ENCODE results near the gene PRSS3.
"Not testable (repeated sequence)": the region's sequence is repeated elsewhere in the genome, so short reads cannot be mapped to it uniquely, and the experiment has no call there.

The PRSS3 gene

DNA sequence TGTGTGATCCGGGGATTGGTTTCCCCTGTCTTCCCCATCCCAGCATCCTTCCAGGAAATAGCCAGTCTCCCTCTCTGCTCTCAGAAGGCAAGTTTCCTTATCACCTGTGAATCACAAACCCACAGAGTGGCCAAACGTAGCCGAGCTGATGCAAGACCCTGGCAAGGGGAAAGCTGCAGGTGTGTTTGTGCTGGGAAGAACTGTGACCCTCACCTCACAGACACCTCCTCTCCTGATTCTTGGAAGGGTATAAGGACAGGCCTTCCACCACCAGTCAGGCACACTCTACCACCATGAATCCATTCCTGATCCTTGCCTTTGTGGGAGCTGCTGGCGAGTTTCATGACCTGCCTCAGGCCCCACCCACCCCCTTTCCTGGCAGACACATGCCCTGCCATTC, at the start of gene PRSS3:
TSS of gene PRSS3 (plus strand) at position 281 of the 400 bp plus-strand sequence. CDS start at position 294, 13 bp downstream.
- DNase-seq (ENCODE audit: low read depth in 2 of 2, low spot score in 1 of 2), result no peak

DNA sequence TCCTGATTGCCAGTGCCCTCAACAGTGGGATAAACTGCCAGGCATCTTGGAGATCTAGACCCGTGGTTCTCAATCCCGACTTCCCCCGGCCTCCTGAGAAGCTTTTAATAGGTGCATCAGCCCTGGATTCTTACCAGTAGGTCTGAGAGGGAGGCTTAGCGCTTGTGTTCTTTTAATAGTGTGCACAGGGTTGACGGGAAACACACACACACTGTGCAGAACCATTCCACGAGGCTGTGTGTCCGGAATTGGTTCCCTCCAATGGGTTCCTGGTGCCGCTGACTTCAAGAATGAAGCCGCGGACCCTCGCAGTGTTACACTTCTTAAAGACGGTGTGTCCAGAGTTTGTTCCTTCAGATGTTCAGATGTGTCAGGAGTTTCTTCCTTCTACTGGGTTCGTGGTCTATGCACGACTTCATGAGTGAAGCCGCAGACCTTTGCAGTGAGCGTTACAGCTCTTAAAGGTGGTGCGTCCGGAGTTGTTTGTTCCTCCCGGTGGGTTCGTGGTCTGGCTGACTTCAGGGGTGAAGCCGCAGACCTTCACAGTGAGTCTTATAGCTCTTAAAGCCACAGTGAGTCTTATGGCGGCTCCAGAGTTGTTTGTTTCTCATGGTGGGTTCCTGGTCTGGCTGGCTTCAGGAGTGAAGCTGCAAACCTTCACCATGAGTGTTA, 46.6 kb upstream of the PRSS3 start:
- peak; percentile 9 to 12 for DNase-seq (ENCODE audit: low read depth in 2 of 2, low spot score in 1 of 2)

DNA sequence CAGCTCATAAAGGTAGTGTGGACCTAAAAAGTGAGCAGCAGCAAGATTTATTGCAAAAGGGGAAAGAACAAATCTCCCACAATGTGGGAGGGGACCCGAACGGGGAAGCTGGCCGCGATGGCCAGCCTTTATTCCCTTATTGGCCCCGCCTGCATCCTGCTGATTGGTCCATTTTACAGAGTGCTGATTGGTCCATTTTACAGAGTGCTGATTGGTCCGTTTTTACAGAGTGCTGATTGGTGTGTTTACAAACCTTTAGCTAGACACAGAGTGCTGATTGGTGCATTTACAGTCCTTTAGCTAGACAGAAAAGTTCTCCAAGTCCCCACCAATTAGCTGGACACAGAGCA, 46.1 kb upstream of the PRSS3 start:
- DNase-seq (ENCODE audit: low read depth in 2 of 2, low spot score in 1 of 2), result not testable (repeated sequence)

DNA sequence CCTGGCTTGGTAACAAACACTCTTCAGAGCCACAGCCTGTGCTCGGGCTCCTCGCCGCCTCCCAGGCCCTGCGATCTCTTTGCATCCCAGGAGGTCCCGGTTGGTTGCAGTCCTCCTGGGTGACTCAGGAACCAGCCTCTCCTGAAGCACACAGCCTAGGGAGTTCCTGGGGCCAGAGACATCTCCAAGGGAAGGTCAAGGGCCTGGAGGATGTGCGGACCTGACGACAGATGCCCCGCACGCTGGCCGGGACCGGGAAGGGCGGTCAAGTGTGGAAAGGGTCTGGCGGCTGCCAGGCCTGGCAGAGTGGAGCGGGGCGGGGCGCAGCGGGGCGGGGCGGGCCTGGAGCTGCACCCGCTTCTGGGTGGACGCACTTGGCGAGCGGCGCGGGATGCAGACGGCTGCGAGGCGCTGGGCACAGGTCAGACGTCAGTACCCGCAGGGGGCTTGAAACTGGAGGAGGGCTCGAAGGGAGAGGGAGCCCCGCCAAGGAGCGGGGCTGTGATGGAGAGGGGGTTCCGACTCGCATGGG, 45.0 kb upstream of the PRSS3 start:
- no peak for DNase-seq (ENCODE audit: low read depth in 2 of 2, low spot score in 1 of 2)

DNA sequence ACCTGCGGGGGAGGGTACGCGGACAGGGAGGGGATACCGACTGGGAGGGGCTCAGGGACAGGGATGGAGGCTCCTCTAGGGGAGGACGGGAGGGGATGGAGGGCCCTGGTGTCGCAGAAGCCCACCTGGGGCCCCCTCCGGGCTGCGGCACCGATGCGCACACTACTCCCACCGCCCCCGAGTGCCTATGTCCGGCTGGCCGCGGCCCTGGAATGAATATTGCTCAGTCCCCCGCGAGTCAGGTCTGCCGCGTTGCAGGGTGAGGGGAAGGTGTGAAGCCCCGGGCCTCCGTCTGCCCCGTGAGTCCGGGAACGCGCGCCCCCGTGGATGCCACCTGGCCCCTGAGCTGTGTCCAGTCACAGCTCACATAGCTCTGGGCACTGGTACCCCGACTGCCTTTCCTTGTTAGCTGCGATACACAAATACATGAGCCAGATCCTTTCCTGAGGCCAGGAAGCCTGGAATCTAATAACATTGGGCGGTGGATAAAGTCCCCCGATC, 44.5 kb upstream of the PRSS3 start:
- DNase-seq (ENCODE audit: low read depth in 2 of 2, low spot score in 1 of 2), result no peak

DNA sequence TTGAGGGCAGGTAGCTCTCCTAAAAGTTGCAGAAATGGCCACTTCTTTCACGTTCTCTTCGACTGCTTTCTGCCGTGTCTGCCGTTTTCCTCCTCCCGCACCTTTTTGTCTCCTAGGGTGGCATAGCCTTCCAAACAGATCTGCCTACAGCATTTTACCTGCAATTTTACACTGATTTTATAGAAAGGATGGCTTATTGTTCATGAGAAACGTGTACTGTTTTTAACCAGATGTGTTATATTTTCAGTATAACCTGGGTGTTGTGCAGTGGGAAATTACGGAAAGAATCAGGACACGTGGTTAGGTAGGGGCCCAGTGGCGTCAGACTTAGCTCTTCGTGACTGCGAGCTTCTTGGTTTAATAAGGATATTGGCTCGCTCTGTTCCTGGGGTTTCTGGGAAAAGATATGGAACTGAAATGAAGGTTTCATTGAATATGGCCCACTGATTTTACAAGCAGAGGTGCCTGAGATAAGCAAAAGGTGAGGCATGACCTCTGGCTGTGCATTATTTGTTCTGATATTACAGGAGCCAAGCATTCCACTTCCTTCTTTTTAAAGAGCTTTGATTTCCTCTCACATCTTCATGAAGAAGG, 43.7 kb upstream of the PRSS3 start:
- no peak for DNase-seq (ENCODE audit: low read depth in 2 of 2, low spot score in 1 of 2)

DNA sequence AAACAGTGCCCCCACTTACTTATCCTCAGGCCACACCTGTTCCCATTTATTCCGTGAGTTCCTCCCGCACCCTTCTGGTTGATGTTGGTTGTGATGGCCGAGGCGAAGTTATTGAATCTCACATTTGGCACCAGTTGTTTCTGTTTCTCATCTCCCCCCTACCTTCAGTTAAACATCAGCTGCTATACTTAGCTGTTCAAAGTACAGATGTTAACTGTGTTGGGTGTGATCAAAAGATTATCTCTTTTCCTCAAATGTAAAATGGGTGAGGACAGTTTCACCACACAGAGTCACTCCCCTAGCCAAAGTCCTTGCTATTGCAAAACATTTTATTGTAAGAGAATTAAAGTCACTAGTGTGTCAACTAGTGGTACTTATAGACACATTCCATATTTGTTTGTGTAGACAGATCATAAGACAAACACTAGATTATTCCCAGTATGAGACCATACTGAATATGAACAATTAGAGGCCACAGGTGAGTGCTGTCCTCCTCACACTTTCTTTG, 43.2 kb upstream of the PRSS3 start:
- no peak for DNase-seq (ENCODE audit: low read depth in 2 of 2, low spot score in 1 of 2)

DNA sequence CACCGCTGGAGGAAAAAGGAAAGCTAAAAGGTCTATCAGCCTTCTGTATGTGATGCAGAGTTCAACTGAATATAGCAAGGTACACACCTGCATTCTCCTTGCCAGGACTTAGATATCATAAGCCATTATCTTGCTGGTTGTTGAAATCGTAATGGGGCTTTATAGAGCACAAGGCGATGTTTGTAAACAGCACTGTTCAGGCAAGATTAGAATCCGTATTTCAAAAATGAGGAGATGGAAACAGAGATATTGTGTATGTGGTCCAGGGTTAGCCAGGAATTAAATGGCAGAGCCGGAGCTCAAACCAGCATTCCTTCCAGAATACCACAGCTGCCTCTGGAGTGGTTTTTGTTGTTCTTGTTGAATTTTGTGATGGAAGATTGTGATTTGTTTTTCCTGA, 42.6 kb upstream of the PRSS3 start:
- not testable (repeated sequence) for DNase-seq (ENCODE audit: low read depth in 2 of 2, low spot score in 1 of 2)

DNA sequence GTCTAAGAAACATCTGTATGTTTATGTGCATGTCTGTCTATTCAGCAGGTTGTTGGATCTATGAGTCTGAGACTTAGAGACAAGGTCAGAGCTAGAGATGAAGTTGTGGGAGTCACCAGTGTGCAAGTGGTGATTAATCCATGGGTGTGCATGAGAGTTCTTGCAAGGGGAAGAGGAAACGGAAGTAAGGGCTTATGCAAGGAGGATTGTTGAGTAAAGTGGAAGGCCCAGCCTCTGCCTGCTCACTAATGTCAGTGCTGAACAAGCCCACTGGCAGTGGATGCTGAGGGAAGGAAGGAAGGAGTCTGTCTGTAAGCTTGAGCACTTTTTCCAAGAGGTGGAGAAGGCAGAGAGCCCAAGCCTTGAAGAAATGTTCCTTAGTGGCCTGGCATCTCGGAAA, 35.7 kb upstream of the PRSS3 start:
- not testable (repeated sequence) for DNase-seq (ENCODE audit: low read depth in 2 of 2, low spot score in 1 of 2)

DNA sequence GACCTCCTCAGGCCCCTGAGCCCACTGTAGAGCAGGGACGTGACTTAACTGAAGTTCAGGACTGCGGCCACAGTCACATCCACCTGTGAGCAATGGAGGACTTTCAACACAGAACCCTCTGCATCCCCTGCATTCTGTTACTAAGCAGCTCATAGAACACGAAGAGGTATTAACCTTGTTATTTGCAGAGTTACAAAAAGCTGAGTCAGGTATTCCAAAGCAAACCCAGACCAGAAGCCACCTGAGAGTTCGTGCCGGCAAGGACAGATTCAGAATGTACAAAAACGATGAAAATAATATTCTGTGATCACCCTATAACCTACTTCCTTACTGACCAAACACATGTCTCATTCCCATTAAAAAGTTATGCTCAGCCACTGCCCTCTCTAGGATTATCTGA, 33.0 kb upstream of the PRSS3 start:
- no peak for DNase-seq (ENCODE audit: low read depth in 2 of 2, low spot score in 1 of 2)

DNA sequence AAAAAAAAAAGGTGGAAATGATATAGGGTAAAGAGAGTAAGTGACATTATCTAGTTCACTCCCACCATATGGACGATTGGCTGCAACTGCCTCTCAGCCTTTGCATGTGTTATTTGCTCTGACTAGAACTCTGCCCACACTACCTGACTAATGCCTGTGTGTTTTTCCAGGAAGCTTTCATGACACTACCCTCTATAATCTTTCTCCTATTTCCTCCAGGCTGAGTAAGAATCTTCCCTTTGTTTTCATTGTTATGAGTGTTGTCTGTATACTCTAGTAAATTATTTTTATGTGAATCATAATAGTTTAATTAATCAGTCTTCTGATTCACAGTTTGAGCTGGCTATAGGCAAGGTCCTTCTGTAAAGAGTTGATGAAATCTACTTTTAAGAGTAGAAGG, 31.7 kb upstream of the PRSS3 start:
- DNase-seq (ENCODE audit: low read depth in 2 of 2, low spot score in 1 of 2), result not testable (repeated sequence)

DNA sequence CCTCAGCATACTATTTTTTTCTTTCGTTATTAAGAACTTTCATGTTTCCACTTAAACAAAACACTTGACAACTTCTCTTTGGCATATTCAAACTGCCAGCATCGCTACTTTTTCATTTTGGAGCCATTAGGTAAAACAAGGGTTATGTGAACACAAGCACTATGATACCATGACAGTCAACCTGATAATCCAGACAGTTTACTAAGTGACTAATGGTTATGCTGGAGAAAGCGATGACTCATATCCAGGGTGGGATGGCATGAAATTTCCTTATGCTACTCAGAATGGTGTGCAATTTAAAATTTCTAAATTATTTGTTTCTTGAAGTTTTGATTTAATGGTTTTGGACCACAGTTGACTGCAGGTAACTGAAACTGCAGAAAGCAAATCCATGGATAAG, 29.9 kb upstream of the PRSS3 start:
- DNase-seq (ENCODE audit: low read depth in 2 of 2, low spot score in 1 of 2), result no peak

DNA sequence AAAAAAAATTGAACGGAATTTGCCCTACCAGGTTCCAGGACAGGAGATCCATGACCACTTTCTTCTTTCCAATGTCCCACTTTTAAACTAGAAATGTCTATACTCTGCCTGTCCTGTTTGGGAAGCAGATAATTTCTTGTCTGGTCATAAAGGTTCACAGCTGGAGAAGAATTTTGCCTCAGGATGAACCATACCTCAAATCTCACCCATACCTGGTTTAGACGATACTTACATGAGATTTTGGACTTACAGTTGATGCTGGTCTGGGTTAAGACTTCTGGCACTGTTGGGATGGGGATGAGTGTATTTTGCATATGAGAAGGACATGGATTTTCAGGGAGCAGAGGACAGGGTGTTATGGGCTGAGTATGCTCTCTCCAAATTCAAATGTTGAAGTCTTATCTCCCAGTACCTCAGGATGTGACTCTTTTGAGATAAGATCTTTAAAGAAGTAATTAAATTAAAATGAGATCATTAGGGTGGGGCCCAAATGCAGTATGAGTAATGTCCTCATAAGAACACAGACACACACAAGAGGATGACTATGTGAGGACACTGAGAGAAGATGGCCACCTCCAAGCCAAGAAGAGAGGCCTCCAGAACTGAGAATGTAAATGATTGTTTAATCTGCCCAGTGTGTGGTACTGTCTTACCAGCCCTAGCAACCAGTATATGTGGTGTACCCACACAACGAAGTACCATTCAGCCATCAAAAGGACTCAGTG, 25.0 kb upstream of the PRSS3 start:
- DNase-seq (ENCODE audit: low read depth in 2 of 2, low spot score in 1 of 2), result not testable (repeated sequence)

DNA sequence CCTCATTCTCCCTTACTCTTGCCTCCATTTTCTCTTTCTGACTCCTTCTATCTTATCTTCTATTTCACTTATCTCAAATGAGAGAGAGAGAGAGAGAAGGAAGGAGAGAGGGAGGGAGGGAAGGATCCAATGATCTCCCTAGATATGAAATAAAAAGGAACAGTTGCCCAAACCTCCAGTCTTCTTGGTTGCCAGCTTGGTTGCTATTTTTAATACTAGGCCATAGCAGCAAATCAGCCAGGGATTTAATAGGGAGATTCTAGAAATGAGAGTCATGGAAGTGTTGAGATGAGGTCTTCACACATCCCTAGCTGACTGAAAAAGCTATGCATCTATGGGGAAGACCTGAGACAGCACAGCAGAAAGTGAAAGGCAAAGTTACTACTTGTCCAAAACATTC, 22.2 kb upstream of the PRSS3 start:
- not testable (repeated sequence) for DNase-seq (ENCODE audit: low read depth in 2 of 2, low spot score in 1 of 2)

DNA sequence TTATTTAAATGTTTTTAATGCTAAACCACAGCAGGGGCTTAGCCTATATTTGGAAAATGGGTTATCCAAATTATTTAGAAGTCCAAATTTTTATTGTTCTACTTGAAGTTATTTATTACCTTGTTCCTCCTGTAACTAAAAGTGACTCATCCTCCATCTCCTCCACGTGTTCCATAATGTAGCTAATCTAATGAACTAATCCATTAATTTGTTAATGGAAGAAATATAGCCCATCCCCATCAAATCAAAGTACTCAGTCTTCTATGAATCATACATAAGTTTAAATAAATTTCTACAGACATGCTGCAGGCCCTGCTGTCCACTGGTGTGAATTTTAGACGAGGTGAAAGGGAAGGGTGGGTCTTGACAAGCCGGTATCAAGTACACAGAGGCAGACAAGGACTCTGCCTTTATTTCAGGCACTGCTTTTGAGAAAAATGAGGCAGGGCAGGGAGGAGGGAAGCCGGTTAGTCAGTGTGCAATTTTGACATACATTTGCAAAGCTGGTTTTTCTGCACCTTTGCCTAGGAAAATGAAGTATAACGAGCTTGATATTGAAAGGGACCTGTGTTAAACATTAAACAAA, 21.2 kb upstream of the PRSS3 start:
- not testable (repeated sequence) for DNase-seq (ENCODE audit: low read depth in 2 of 2, low spot score in 1 of 2)

DNA sequence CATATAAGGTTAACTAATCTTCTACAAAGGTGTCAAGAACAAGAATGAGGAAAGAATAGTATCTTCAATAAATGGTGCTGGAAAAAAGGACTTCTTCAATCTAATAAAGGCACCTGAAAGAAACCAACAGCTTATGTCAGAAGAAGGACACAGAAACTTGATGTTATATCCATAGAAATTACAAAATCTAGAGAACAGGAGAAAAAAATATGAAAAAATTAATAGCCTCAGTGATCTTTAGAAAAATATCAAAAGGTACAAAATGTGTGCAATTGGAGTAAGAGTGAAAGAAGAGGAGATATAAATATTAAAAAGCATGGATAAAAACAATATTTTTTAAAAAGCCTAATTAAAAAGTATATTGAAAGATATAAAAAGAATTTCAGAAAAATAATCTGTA, 18.8 kb upstream of the PRSS3 start:
- DNase-seq (ENCODE audit: low read depth in 2 of 2, low spot score in 1 of 2), result no peak

DNA sequence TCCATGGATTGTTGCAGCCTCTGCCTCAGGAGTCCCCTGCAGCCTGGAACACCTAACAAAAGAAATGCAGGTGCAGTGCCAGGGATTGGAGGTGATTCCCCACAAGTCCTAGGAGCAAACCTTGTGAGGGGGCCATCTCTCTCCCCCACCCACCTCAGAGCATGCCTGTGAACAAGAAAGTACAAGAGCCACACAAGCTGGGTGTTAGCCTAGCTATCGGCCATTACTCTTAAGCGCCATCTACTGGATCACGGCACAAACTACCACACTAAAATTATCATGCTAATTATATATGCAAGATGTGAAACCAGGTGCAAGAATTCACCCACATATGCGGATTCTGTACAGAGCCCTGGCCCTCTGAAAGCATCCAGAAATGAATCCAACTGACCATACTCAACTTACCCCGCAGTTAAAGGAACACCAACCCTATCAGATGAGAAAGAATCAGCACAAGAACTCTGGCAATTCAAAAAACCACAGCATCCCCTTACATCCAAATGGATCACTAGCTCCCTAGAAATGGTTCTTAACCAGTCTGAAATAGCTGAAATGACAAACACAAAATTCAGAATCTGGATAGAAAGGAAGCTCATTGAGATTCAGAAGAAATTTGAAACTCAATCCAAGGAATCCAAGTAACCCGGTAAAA, 16.5 kb upstream of the PRSS3 start:
- peak; percentile 4 to 9 for DNase-seq (ENCODE audit: low read depth in 2 of 2, low spot score in 1 of 2)

DNA sequence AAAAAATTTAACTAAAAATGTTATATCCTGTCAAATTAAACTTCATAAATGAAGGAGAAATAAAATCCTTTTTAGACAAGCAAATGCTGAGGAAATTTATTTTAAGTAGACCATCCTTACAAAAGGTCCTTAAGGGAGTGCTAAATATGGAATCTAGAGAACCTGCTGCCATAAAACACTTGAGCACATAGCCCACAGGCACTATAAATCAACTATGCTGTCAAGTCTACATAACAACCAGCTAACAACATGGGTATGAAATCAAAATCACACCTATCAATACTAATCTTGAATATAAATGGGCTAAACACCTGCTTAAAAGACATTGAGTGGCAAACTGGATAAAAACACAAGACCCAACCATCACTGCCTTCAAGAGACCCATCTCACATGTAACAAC, 15.1 kb upstream of the PRSS3 start:
- no peak for DNase-seq (ENCODE audit: low read depth in 2 of 2, low spot score in 1 of 2)

DNA sequence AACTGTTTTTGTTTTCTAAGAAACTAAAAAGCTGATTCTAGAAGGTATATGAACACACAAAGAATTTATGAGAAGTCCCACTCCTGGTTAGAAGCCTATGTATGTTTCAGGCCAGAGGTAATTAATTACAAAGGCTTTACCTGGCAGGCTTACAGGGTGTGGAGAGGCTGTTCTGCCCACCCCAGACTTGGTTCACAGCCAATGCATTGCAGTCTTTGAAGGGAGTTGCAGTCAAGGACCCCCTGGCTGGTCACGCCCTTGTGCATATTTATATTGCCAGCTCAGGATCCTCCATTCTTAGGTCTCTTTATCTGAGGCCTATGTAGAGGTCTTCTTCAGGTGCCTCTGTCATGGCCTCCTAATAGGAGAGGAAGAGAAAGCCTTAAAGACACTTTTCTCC, 13.6 kb upstream of the PRSS3 start:
- DNase-seq (ENCODE audit: low read depth in 2 of 2, low spot score in 1 of 2), result no peak

DNA sequence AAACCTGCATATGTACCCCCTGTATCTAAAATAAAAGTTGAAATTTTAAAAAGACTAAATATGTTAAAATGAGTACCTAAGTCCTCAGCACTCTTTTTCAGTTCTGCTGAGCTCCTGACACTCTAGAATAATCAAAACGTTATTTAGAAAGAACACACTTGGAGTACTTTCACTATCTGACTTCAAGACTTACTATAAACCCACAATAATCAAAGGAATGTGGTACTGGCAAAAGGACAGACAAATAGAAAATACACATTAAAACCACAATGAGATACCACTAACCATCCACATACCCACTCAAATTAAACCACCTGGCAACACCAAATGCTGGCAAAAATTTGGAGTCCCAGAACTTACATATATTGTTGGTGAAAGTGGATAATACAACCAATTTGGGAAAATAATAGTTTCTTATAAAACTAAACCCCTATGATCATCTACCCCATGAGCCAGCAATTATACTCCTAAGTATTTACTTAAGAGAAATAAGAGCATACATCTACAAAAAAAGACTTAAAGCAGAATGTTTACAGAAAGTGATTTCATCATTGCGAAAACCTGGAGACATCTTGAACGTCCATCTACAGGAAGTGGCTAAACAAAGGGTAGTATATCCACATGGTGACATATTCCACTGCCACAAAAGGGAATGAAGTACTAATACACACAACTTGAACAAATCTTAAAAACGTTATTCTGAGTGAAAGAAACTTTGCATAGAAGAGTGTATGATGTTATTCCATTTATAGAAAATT, 12.8 kb upstream of the PRSS3 start:
- no peak for DNase-seq (ENCODE audit: low read depth in 2 of 2, low spot score in 1 of 2)

Measured in stimulated activated CD8-positive, alpha-beta memory T cell treated with anti-CD3 and anti-CD28 coated beads, Interleukin-4, amount 100 ng/mL, for 1 hour (primary cell).